Measurements from ENCODE around the gene NUDT12. TPM values are rescaled to one million over a fixed set of nuclear protein-coding genes. Genes with fewer than 3 reads are reported as not detected.

NUDT12 gene
- total RNA-seq, 4 donors from 2014 or later, result 1.5 to 37.1 (median 11.5) TPM

GRCh38 chr5:103526164-103526915 is 36.2 kb downstream of the NUDT12 start:
- Histone ChIP-seq H3K9me3 (no peaks in the 10 kb centered on the region), H3K4me1 (no peaks in the 10 kb centered on the region), H3K27me3 (no peaks in the 10 kb centered on the region), H3K36me3 (no peaks in the 10 kb centered on the region), H3K27ac (no peak overlapping the region), H3K4me3 (no peak overlapping the region)
- no peak for DNase-seq
- intact Hi-C loops (cut with DNase I; ENCODE audit: low total_unique reads), result no loop called here
- TF ChIP-seq POLR2A (IDR thresholded peaks at IDR 0.05), result no peak
- no peak for TF ChIP-seq CTCF (IDR thresholded peaks at IDR 0.05)

GRCh38 chr5:103525361-103525760 is 37.2 kb downstream of the NUDT12 start:
- no peak overlapping the region for H3K4me3 ChIP-seq
- intact Hi-C loops (cut with DNase I; ENCODE audit: low total_unique reads), result no loop called here
- H3K9me3 ChIP-seq, result no peaks in the 10 kb centered on the region
- no peaks in the 10 kb centered on the region for H3K27me3 ChIP-seq
- no peaks in the 10 kb centered on the region for H3K36me3 ChIP-seq
- no peaks in the 10 kb centered on the region for H3K4me1 ChIP-seq
- H3K27ac ChIP-seq, result no peak overlapping the region
- TF ChIP-seq POLR2A (IDR thresholded peaks at IDR 0.05) (no peak), CTCF (IDR thresholded peaks at IDR 0.05) (no peak)
- DNase-seq, result no peak

GRCh38 chr5:103523319-103523718 is 39.3 kb downstream of the NUDT12 start:
- no peaks in the 10 kb centered on the region for H3K36me3 ChIP-seq
- H3K27me3 ChIP-seq, result no peaks in the 10 kb centered on the region
- no peaks in the 10 kb centered on the region for H3K4me1 ChIP-seq
- intact Hi-C loops (cut with DNase I; ENCODE audit: low total_unique reads), result no loop called here
- H3K27ac ChIP-seq, result no peak overlapping the region
- TF ChIP-seq POLR2A (IDR thresholded peaks at IDR 0.05), result no peak
- TF ChIP-seq CTCF (IDR thresholded peaks at IDR 0.05), result no peak
- no peaks in the 10 kb centered on the region for H3K9me3 ChIP-seq
- H3K4me3 ChIP-seq, result no peak overlapping the region
- DNase-seq, result no peak

- H3K4me3 ChIP-seq, result no peak overlapping the region
- H3K36me3 ChIP-seq, result no peaks in the 10 kb centered on the region
- H3K27ac ChIP-seq, result no peak overlapping the region
- H3K4me1 ChIP-seq, result no peaks in the 10 kb centered on the region
- no peaks in the 10 kb centered on the region for H3K27me3 ChIP-seq
- no peaks in the 10 kb centered on the region for H3K9me3 ChIP-seq
- TF ChIP-seq POLR2A (IDR thresholded peaks at IDR 0.05) (no peak), CTCF (IDR thresholded peaks at IDR 0.05) (no peak)
- intact Hi-C loops (cut with DNase I; ENCODE audit: low total_unique reads), result no loop called here
- no peak for DNase-seq
Observed at GRCh38 chr5:103522586-103522985, 40.0 kb downstream of the NUDT12 start.

- H3K4me1 ChIP-seq, result no peaks in the 10 kb centered on the region
- H3K9me3 ChIP-seq, result no peaks in the 10 kb centered on the region
- H3K4me3 ChIP-seq, result no peak overlapping the region
- no peak overlapping the region for H3K27ac ChIP-seq
- no peak for DNase-seq
- H3K36me3 ChIP-seq, result no peaks in the 10 kb centered on the region
- no peaks in the 10 kb centered on the region for H3K27me3 ChIP-seq
- no peak for TF ChIP-seq CTCF (IDR thresholded peaks at IDR 0.05)
- TF ChIP-seq POLR2A (IDR thresholded peaks at IDR 0.05), result no peak
- intact Hi-C loops (cut with DNase I; ENCODE audit: low total_unique reads), result no loop called here
Observed at GRCh38 chr5:103519550-103519949, 43.0 kb downstream of the NUDT12 start.
